Measurements from ENCODE around the gene MOCS3. TPM values are rescaled to one million over a fixed set of nuclear protein-coding genes. Genes with fewer than 3 reads are reported as not detected.

MOCS3 gene
- total RNA-seq, 1 experiment from 2014 or later: 5.8 TPM

DNA sequence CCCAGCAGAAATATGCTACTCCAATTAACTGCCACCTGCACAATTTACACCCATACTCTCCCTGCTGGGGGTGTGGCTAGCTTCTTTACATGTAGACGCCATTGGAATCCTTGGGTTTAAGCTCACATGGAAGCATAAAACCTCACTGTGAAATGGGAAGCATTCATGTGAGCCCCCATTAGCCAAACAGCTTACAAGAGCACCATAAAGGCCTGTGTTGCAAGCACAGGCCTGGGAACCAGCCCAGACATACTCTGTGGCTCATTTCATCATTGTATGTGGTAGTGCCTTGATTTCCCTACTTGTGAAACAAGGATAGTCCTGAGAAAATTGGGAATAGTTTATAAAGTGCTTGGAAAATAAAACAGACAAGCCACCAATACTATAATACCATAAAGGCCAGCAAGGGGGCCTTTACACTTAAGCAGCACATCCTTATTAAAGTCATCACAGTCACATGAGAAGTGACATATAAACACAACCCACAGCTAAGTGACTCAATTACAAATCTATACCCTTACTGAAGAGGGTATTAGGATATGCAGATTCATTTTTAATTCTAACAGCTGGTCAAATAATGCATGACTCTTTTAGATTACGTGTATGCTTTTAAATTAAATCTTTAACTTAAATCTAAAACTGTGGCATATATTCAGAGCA, 34.2 kb upstream of the MOCS3 start:
- in situ Hi-C loops (cut with HindIII; ENCODE audit: low pct_unique_long_range_greater_than_20kb, low sequenced_read_pairs) (no loop called here), intact Hi-C loops (cut with micrococcal nuclease; ENCODE audit: unreplicated experiment) (no loop called here)
- DNase-seq (ENCODE audit: low read depth, low spot score): no peak
- H3K27ac ChIP-seq (ENCODE audit: low read length): no peak overlapping the region
- H3K36me3 ChIP-seq (ENCODE audit: control insufficient read depth, insufficient read depth, low read length): peaks cover 28% of the 10 kb centered on the region
- no TSS peak for BruUV-seq (replicated peaks)
- H3K9me3 ChIP-seq (ENCODE audit: control insufficient read depth, insufficient read depth, low read depth, low read length): no peaks in the 10 kb centered on the region
- no peak overlapping the region for H3K4me3 ChIP-seq (ENCODE audit: low read depth in 2 of 2, low read length in 2 of 2)
- ChIA-PET CTCF (interaction anchor here (0.5 kb wide), 1 partner anchor 128 kb away, joined by 4 read pairs; no protein-coding TSS in a partner anchor), POLR2A (no interaction called here)
- H3K4me1 ChIP-seq (ENCODE audit: control insufficient read depth, insufficient read depth, low read length): peaks cover 26% of the 10 kb centered on the region
- TF ChIP-seq POLR2AphosphoS5 (IDR thresholded peaks at IDR 0.05; ENCODE audit: low read depth, low read length): 0 out of 2 replicates have a peak, but pooled peaks have one; percentile 31
- no peak for TF ChIP-seq SIN3A (IDR thresholded peaks at IDR 0.05; ENCODE audit: borderline replicate concordance, insufficient read depth, low read depth, low read length)
- H3K27me3 ChIP-seq (ENCODE audit: control insufficient read depth, insufficient read depth, low read length): no peaks in the 10 kb centered on the region
- no peak for ATAC-seq

DNA sequence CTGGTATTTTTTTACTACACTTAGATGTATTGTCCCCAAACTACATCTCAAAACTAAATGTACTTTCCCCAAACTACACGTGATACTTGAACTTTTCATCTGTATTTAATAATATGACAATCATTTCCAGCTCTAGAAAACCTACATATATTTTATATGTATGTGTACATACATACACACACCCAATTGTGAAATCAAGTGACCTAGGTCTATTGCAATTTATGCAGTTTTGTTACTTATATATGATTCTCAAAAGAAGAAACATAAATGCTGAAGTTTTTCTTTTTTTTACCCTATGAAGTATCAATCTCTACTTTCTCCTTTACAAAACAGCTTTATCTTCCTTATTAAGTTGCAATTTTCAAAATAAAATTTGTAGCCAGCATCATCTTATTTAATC, 32.1 kb upstream of the MOCS3 start:
- intact Hi-C loops (cut with micrococcal nuclease; ENCODE audit: unreplicated experiment) (no loop called here), in situ Hi-C loops (cut with HindIII; ENCODE audit: low pct_unique_long_range_greater_than_20kb, low sequenced_read_pairs) (no loop called here)
- DNase-seq (ENCODE audit: low read depth, low spot score) (no peak), ATAC-seq (no peak)
- no peaks in the 10 kb centered on the region for H3K9me3 ChIP-seq (ENCODE audit: control insufficient read depth, insufficient read depth, low read depth, low read length)
- peaks cover 26% of the 10 kb centered on the region for H3K4me1 ChIP-seq (ENCODE audit: control insufficient read depth, insufficient read depth, low read length)
- H3K4me3 ChIP-seq (ENCODE audit: low read depth in 2 of 2, low read length in 2 of 2): no peak overlapping the region
- POLR2A ChIA-PET: no interaction called here
- peaks cover 27% of the 10 kb centered on the region for H3K36me3 ChIP-seq (ENCODE audit: control insufficient read depth, insufficient read depth, low read length)
- BruUV-seq (replicated peaks): no TSS peak
- no peaks in the 10 kb centered on the region for H3K27me3 ChIP-seq (ENCODE audit: control insufficient read depth, insufficient read depth, low read length)
- H3K27ac ChIP-seq (ENCODE audit: low read length): no peak overlapping the region
- TF ChIP-seq TCF7L2 (IDR thresholded peaks at IDR 0.05; ENCODE audit: low read depth, low read length): no peak
- TF ChIP-seq POLR2AphosphoS5 (IDR thresholded peaks at IDR 0.05; ENCODE audit: low read depth, low read length): no peak
- TF ChIP-seq, protein P1, sequence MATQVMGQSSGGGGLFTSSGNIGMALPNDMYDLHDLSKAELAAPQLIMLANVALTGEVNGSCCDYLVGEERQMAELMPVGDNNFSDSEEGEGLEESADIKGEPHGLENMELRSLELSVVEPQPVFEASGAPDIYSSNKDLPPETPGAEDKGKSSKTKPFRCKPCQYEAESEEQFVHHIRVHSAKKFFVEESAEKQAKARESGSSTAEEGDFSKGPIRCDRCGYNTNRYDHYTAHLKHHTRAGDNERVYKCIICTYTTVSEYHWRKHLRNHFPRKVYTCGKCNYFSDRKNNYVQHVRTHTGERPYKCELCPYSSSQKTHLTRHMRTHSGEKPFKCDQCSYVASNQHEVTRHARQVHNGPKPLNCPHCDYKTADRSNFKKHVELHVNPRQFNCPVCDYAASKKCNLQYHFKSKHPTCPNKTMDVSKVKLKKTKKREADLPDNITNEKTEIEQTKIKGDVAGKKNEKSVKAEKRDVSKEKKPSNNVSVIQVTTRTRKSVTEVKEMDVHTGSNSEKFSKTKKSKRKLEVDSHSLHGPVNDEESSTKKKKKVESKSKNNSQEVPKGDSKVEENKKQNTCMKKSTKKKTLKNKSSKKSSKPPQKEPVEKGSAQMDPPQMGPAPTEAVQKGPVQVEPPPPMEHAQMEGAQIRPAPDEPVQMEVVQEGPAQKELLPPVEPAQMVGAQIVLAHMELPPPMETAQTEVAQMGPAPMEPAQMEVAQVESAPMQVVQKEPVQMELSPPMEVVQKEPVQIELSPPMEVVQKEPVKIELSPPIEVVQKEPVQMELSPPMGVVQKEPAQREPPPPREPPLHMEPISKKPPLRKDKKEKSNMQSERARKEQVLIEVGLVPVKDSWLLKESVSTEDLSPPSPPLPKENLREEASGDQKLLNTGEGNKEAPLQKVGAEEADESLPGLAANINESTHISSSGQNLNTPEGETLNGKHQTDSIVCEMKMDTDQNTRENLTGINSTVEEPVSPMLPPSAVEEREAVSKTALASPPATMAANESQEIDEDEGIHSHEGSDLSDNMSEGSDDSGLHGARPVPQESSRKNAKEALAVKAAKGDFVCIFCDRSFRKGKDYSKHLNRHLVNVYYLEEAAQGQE (IDR thresholded peaks at IDR 0.05; ENCODE audit: insufficient read depth in 1 of 2, low read depth in 2 of 2, low read length in 1 of 2): no peak
- TF ChIP-seq, protein P2, sequence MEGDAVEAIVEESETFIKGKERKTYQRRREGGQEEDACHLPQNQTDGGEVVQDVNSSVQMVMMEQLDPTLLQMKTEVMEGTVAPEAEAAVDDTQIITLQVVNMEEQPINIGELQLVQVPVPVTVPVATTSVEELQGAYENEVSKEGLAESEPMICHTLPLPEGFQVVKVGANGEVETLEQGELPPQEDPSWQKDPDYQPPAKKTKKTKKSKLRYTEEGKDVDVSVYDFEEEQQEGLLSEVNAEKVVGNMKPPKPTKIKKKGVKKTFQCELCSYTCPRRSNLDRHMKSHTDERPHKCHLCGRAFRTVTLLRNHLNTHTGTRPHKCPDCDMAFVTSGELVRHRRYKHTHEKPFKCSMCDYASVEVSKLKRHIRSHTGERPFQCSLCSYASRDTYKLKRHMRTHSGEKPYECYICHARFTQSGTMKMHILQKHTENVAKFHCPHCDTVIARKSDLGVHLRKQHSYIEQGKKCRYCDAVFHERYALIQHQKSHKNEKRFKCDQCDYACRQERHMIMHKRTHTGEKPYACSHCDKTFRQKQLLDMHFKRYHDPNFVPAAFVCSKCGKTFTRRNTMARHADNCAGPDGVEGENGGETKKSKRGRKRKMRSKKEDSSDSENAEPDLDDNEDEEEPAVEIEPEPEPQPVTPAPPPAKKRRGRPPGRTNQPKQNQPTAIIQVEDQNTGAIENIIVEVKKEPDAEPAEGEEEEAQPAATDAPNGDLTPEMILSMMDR (IDR thresholded peaks at IDR 0.05): no peak
- no peak for TF ChIP-seq SIN3A (IDR thresholded peaks at IDR 0.05; ENCODE audit: borderline replicate concordance, insufficient read depth, low read depth, low read length)
- CTCF ChIA-PET: no interaction called here

DNA sequence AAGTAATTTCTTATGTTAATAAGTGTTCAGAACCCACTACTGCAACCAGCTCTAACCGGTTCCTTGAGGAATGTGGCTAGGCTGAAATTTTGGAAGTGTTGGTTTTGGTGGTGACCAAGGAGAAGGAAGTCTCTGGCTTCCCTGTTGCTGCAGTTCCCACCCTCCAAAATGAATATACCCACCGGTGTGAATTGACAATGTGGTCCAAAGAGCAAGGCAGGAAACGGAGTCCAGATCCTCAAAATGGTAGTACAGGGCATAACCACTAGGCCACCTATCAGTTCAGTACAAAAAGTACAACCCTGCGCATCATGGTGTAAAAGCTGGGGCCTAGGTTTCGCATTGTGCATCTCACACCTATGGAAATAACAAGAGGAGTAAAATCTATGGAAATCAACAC, 30.1 kb upstream of the MOCS3 start:
- in situ Hi-C loops (cut with HindIII; ENCODE audit: low pct_unique_long_range_greater_than_20kb, low sequenced_read_pairs) (no loop called here), intact Hi-C loops (cut with micrococcal nuclease; ENCODE audit: unreplicated experiment) (no loop called here)
- Histone ChIP-seq H3K27ac (ENCODE audit: low read length) (peak overlapping the region; percentile 0), H3K4me1 (ENCODE audit: control insufficient read depth, insufficient read depth, low read length) (peaks cover 28% of the 10 kb centered on the region), H3K27me3 (ENCODE audit: control insufficient read depth, insufficient read depth, low read length) (no peaks in the 10 kb centered on the region), H3K4me3 (ENCODE audit: low read depth in 2 of 2, low read length in 2 of 2) (peak overlapping the region; percentile 59 to 90; a peak in 3 of 4 replicates), H3K36me3 (ENCODE audit: control insufficient read depth, insufficient read depth, low read length) (peaks cover 35% of the 10 kb centered on the region), H3K9me3 (ENCODE audit: control insufficient read depth, insufficient read depth, low read depth, low read length) (no peaks in the 10 kb centered on the region)
- no peak for ATAC-seq
- POLR2A ChIA-PET: interaction anchor here (0.7 kb wide), 1 partner anchor 41 kb away, joined by 3 read pairs; no protein-coding TSS in a partner anchor
- BruUV-seq (replicated peaks): no TSS peak
- TF ChIP-seq, protein P2 (IDR thresholded peaks at IDR 0.05): no peak
- TF ChIP-seq SIN3A (IDR thresholded peaks at IDR 0.05; ENCODE audit: borderline replicate concordance, insufficient read depth, low read depth, low read length): no peak
- no peak for TF ChIP-seq TCF7L2 (IDR thresholded peaks at IDR 0.05; ENCODE audit: low read depth, low read length)
- no peak for TF ChIP-seq POLR2AphosphoS5 (IDR thresholded peaks at IDR 0.05; ENCODE audit: low read depth, low read length)
- TF ChIP-seq, protein P1 (IDR thresholded peaks at IDR 0.05; ENCODE audit: insufficient read depth in 1 of 2, low read depth in 2 of 2, low read length in 1 of 2): no peak
- no peak for DNase-seq (ENCODE audit: low read depth, low spot score)
- CTCF ChIA-PET: no interaction called here

Measured in Panc1 (cell line).